ENCODE data around the gene ARHGAP30.
"Not testable (repeated sequence)": the region's sequence is repeated elsewhere in the genome, so short reads cannot be mapped to it uniquely, and the experiment has no call there.

The ARHGAP30 gene

GRCh38 chr1:161017181-161017580 is 52.5 kb downstream of the ARHGAP30 start:
- not testable (repeated sequence) for H3K9me3 ChIP-seq (replicated peaks in 1 of 2; ENCODE audit: control insufficient read depth in 2 of 2, insufficient read depth in 1 of 2, low read depth in 1 of 2, low read length in 2 of 2); H3K4ac ChIP-seq (ENCODE audit: low read length); H2BK120ac ChIP-seq (ENCODE audit: low read depth, low read length); H4K91ac ChIP-seq (ENCODE audit: low read depth, low read length, poor library complexity); H3K36me3 ChIP-seq (replicated peaks in 1 of 2; ENCODE audit: control insufficient read depth in 2 of 2, insufficient read depth in 2 of 2, low read length in 2 of 2); H3K4me3 ChIP-seq (ENCODE audit: low read length in 2 of 2); H2AFZ ChIP-seq (ENCODE audit: low read length); DNase-seq (ENCODE audit: low spot score); H2BK5ac ChIP-seq (ENCODE audit: low read length); H3K79me1 ChIP-seq (ENCODE audit: low read depth, low read length); H3K14ac ChIP-seq (ENCODE audit: low read length); H2BK15ac ChIP-seq (ENCODE audit: low read length); H2BK12ac ChIP-seq (ENCODE audit: low read length); H2AK5ac ChIP-seq (ENCODE audit: low read depth, low read length); H3K27ac ChIP-seq (replicated peaks; ENCODE audit: low read length); H3K9ac ChIP-seq (ENCODE audit: low read depth, low read length, poor library complexity); H4K8ac ChIP-seq (ENCODE audit: low read depth, low read length); H3K23ac ChIP-seq (ENCODE audit: low read depth, low read length, poor library complexity); H3K4me2 ChIP-seq (ENCODE audit: insufficient read depth, low read length, poor library complexity, severe bottlenecking); H3K18ac ChIP-seq (ENCODE audit: low read length)
- Histone ChIP-seq H3K27me3 (ENCODE audit: control insufficient read depth in 3 of 3, insufficient read depth in 3 of 3, low read depth in 1 of 3, low read length in 3 of 3) (peaks cover 0 to 36% (median 0%) of the 10 kb centered on the region in 3 experiments), H3K4me1 (ENCODE audit: control insufficient read depth in 2 of 2, insufficient read depth in 1 of 2, low read depth in 1 of 2, low read length in 2 of 2) (peaks cover 6 to 17% of the 10 kb centered on the region in 2 donors)
- no CpG with 5 or more reads among the region's 7 CpGs for WGBS, 2 donors (ENCODE audit: extremely low coverage in 2 of 2, insufficient read length in 2 of 2, insufficient replicate concordance in 1 of 2)

- not testable (repeated sequence) for H3K9ac ChIP-seq (ENCODE audit: low read depth, low read length, poor library complexity); H4K91ac ChIP-seq (ENCODE audit: low read depth, low read length, poor library complexity); H3K4me2 ChIP-seq (ENCODE audit: insufficient read depth, low read length, poor library complexity, severe bottlenecking); H2AFZ ChIP-seq (ENCODE audit: low read length); H3K23ac ChIP-seq (ENCODE audit: low read depth, low read length, poor library complexity); H2BK120ac ChIP-seq (ENCODE audit: low read depth, low read length); H3K79me1 ChIP-seq (ENCODE audit: low read depth, low read length); DNase-seq (ENCODE audit: low spot score); H2AK5ac ChIP-seq (ENCODE audit: low read depth, low read length); H2BK5ac ChIP-seq (ENCODE audit: low read length); H2BK15ac ChIP-seq (ENCODE audit: low read length); H3K4ac ChIP-seq (ENCODE audit: low read length); H2BK12ac ChIP-seq (ENCODE audit: low read length); H3K4me3 ChIP-seq (ENCODE audit: low read length in 2 of 2); H3K36me3 ChIP-seq (replicated peaks in 1 of 2; ENCODE audit: control insufficient read depth in 2 of 2, insufficient read depth in 2 of 2, low read length in 2 of 2); H3K9me3 ChIP-seq (replicated peaks in 1 of 2; ENCODE audit: control insufficient read depth in 2 of 2, insufficient read depth in 1 of 2, low read depth in 1 of 2, low read length in 2 of 2); H3K27ac ChIP-seq (replicated peaks; ENCODE audit: low read length); H3K18ac ChIP-seq (ENCODE audit: low read length); H3K14ac ChIP-seq (ENCODE audit: low read length); H4K8ac ChIP-seq (ENCODE audit: low read depth, low read length)
- peaks cover 0 to 31% (median 0%) of the 10 kb centered on the region in 3 experiments for H3K27me3 ChIP-seq (ENCODE audit: control insufficient read depth in 3 of 3, insufficient read depth in 3 of 3, low read depth in 1 of 3, low read length in 3 of 3)
- peaks cover 6 to 17% of the 10 kb centered on the region in 2 donors for H3K4me1 ChIP-seq (ENCODE audit: control insufficient read depth in 2 of 2, insufficient read depth in 1 of 2, low read depth in 1 of 2, low read length in 2 of 2)
- WGBS, 2 donors (ENCODE audit: extremely low coverage in 2 of 2, insufficient read length in 2 of 2, insufficient replicate concordance in 1 of 2) = no CpG with 5 or more reads among the region's 1 CpG
Observed at GRCh38 chr1:161016683-161017082, 53.0 kb downstream of the ARHGAP30 start.

- Histone ChIP-seq H2BK15ac (ENCODE audit: low read length) (no peak overlapping the region), H3K14ac (ENCODE audit: low read length) (no peak overlapping the region), H3K36me3 (replicated peaks in 1 of 2; ENCODE audit: control insufficient read depth in 2 of 2, insufficient read depth in 2 of 2, low read length in 2 of 2) (no peaks in the 10 kb centered on the region), H3K4ac (ENCODE audit: low read length) (no peak overlapping the region), H2AK5ac (ENCODE audit: low read depth, low read length) (no peak overlapping the region), H2AFZ (ENCODE audit: low read length) (peak overlapping the region; percentile 78), H3K4me1 (ENCODE audit: control insufficient read depth in 2 of 2, insufficient read depth in 1 of 2, low read depth in 1 of 2, low read length in 2 of 2) (peaks cover 4 to 8% of the 10 kb centered on the region in 2 donors), H2BK12ac (ENCODE audit: low read length) (no peak overlapping the region), H3K9me3 (replicated peaks in 1 of 2; ENCODE audit: control insufficient read depth in 2 of 2, insufficient read depth in 1 of 2, low read depth in 1 of 2, low read length in 2 of 2) (no peaks in the 10 kb centered on the region), H3K9ac (ENCODE audit: low read depth, low read length, poor library complexity) (no peak overlapping the region), H3K4me3 (ENCODE audit: low read length in 2 of 2) (no peak overlapping the region), H3K4me2 (ENCODE audit: insufficient read depth, low read length, poor library complexity, severe bottlenecking) (no peak overlapping the region), H2BK120ac (ENCODE audit: low read depth, low read length) (no peak overlapping the region), H3K27me3 (ENCODE audit: control insufficient read depth in 3 of 3, insufficient read depth in 3 of 3, low read depth in 1 of 3, low read length in 3 of 3) (peaks cover 0 to 4% (median 0%) of the 10 kb centered on the region in 3 experiments), H2BK5ac (ENCODE audit: low read length) (no peak overlapping the region), H4K8ac (ENCODE audit: low read depth, low read length) (no peak overlapping the region), H3K23ac (ENCODE audit: low read depth, low read length, poor library complexity) (peak overlapping the region; percentile 3), H3K18ac (ENCODE audit: low read length) (no peak overlapping the region), H4K91ac (ENCODE audit: low read depth, low read length, poor library complexity) (no peak overlapping the region), H3K27ac (replicated peaks; ENCODE audit: low read length) (no peak overlapping the region), H3K79me1 (ENCODE audit: low read depth, low read length) (no peaks in the 10 kb centered on the region)
- no CpG with 5 or more reads among the region's 15 CpGs for WGBS, 2 donors (ENCODE audit: extremely low coverage in 2 of 2, insufficient read length in 2 of 2, insufficient replicate concordance in 1 of 2)
- no peak for DNase-seq (ENCODE audit: low spot score)
Observed at GRCh38 chr1:161013488-161014230, 56.0 kb downstream of the ARHGAP30 start.

- DNase-seq (ENCODE audit: low spot score) = no peak
- H3K4me3 ChIP-seq (ENCODE audit: low read length in 2 of 2) = no peak overlapping the region
Observed at GRCh38 chr1:161013131-161013487, 56.6 kb downstream of the ARHGAP30 start.

More at GRCh38 chr1:161013131-161013487, 56.6 kb downstream of the ARHGAP30 start:
- no peak overlapping the region for H2BK15ac ChIP-seq (ENCODE audit: low read length)
- H2AFZ ChIP-seq (ENCODE audit: low read length) = peak overlapping the region; percentile 78
- H4K91ac ChIP-seq (ENCODE audit: low read depth, low read length, poor library complexity) = no peak overlapping the region
- no peak overlapping the region for H3K4ac ChIP-seq (ENCODE audit: low read length)
- no peak overlapping the region for H3K23ac ChIP-seq (ENCODE audit: low read depth, low read length, poor library complexity)
- no peak overlapping the region for H3K27ac ChIP-seq (replicated peaks; ENCODE audit: low read length)
- no peak overlapping the region for H2BK5ac ChIP-seq (ENCODE audit: low read length)
- H2BK120ac ChIP-seq (ENCODE audit: low read depth, low read length) = no peak overlapping the region
- H3K27me3 ChIP-seq (ENCODE audit: control insufficient read depth in 3 of 3, insufficient read depth in 3 of 3, low read depth in 1 of 3, low read length in 3 of 3) = peaks cover 0 to 2% (median 0%) of the 10 kb centered on the region in 3 experiments
- H3K4me2 ChIP-seq (ENCODE audit: insufficient read depth, low read length, poor library complexity, severe bottlenecking) = no peak overlapping the region
- no peaks in the 10 kb centered on the region for H3K36me3 ChIP-seq (replicated peaks in 1 of 2; ENCODE audit: control insufficient read depth in 2 of 2, insufficient read depth in 2 of 2, low read length in 2 of 2)
- H3K18ac ChIP-seq (ENCODE audit: low read length) = no peak overlapping the region
- no peak overlapping the region for H3K14ac ChIP-seq (ENCODE audit: low read length)
- H3K4me1 ChIP-seq (ENCODE audit: control insufficient read depth in 2 of 2, insufficient read depth in 1 of 2, low read depth in 1 of 2, low read length in 2 of 2) = peaks cover 4 to 8% of the 10 kb centered on the region in 2 donors
- no peaks in the 10 kb centered on the region for H3K9me3 ChIP-seq (replicated peaks in 1 of 2; ENCODE audit: control insufficient read depth in 2 of 2, insufficient read depth in 1 of 2, low read depth in 1 of 2, low read length in 2 of 2)
- no peak overlapping the region for H4K8ac ChIP-seq (ENCODE audit: low read depth, low read length)
- H2BK12ac ChIP-seq (ENCODE audit: low read length) = no peak overlapping the region
- no peak overlapping the region for H2AK5ac ChIP-seq (ENCODE audit: low read depth, low read length)
- no peak overlapping the region for H3K9ac ChIP-seq (ENCODE audit: low read depth, low read length, poor library complexity)
- H3K79me1 ChIP-seq (ENCODE audit: low read depth, low read length) = no peaks in the 10 kb centered on the region
